ENCODE data around the gene POLR1E. TPM values are rescaled to one million over a fixed set of nuclear protein-coding genes. Genes with fewer than 3 reads are reported as not detected.

The POLR1E gene
- polyA plus RNA-seq, 3 donors, result 2.3 to 4.1 (median 2.4) TPM

- H2AFZ ChIP-seq (ENCODE audit: insufficient read depth, low read depth, low read length, poor library complexity, severe bottlenecking), result no peak overlapping the region
- H4K20me1 ChIP-seq (ENCODE audit: insufficient read depth, low read length), result no peaks in the 10 kb centered on the region
- no peak overlapping the region for H3K4me2 ChIP-seq (replicated peaks; ENCODE audit: extremely low read depth, low read length, poor library complexity, severe bottlenecking)
- no peak for TF ChIP-seq CTCF (IDR thresholded peaks at IDR 0.05)
- no peaks in the 10 kb centered on the region for H3K4me1 ChIP-seq (ENCODE audit: control insufficient read depth in 1 of 2, insufficient read depth in 2 of 2, low read length in 2 of 2)
- H3K27me3 ChIP-seq (ENCODE audit: control insufficient read depth in 2 of 2, insufficient read depth in 2 of 2, low read length in 2 of 2), result no peaks in the 10 kb centered on the region
- Mint-ChIP-seq H3K27me3 (ENCODE audit: low read depth in 3 of 3) (peaks cover 0 to 4% (median 2%) of the 10 kb centered on the region in 3 donors), H3K36me3 (peaks cover 0 to 4% of the 10 kb centered on the region in 2 donors), H3K27ac (no peak overlapping the region), H3K4me1 (no peaks in the 10 kb centered on the region), H3K9me3 (no peaks in the 10 kb centered on the region), H3K4me3 (no peak overlapping the region)
- H3K9me3 ChIP-seq (replicated peaks in 1 of 2; ENCODE audit: control insufficient read depth in 1 of 2, insufficient read depth in 1 of 2, low read length in 2 of 2), result no peaks in the 10 kb centered on the region
- no peaks in the 10 kb centered on the region for H3K36me3 ChIP-seq (replicated peaks in 1 of 2; ENCODE audit: control insufficient read depth in 1 of 2, insufficient read depth in 2 of 2, low read length in 2 of 2)
- DNase-seq, result no peak
- H3K9ac ChIP-seq (ENCODE audit: insufficient read depth, low read length, poor library complexity, severe bottlenecking), result no peak overlapping the region
- intact Hi-C loops (cut with micrococcal nuclease), result no loop called here
- H3K79me2 ChIP-seq (ENCODE audit: insufficient read depth, low read length), result no peaks in the 10 kb centered on the region
- no peak overlapping the region for H3K4me3 ChIP-seq (replicated peaks in 1 of 3; ENCODE audit: low read depth in 2 of 3, low read length in 3 of 3)
- no peak overlapping the region for H3K27ac ChIP-seq (ENCODE audit: low read depth in 1 of 2, low read length in 2 of 2)
Observed at GRCh38 chr9:37539634-37540033, 53.9 kb downstream of the POLR1E start.

GRCh38 chr9:37540634-37541033, 54.9 kb downstream of the POLR1E start:
- Histone ChIP-seq H3K27ac (ENCODE audit: low read depth in 1 of 2, low read length in 2 of 2) (no peak overlapping the region), H4K20me1 (ENCODE audit: insufficient read depth, low read length) (no peaks in the 10 kb centered on the region), H3K9me3 (replicated peaks in 1 of 2; ENCODE audit: control insufficient read depth in 1 of 2, insufficient read depth in 1 of 2, low read length in 2 of 2) (no peaks in the 10 kb centered on the region), H3K4me3 (replicated peaks in 1 of 3; ENCODE audit: low read depth in 2 of 3, low read length in 3 of 3) (no peak overlapping the region), H3K9ac (ENCODE audit: insufficient read depth, low read length, poor library complexity, severe bottlenecking) (no peak overlapping the region), H2AFZ (ENCODE audit: insufficient read depth, low read depth, low read length, poor library complexity, severe bottlenecking) (no peak overlapping the region), H3K4me2 (replicated peaks; ENCODE audit: extremely low read depth, low read length, poor library complexity, severe bottlenecking) (no peak overlapping the region), H3K36me3 (replicated peaks in 1 of 2; ENCODE audit: control insufficient read depth in 1 of 2, insufficient read depth in 2 of 2, low read length in 2 of 2) (no peaks in the 10 kb centered on the region), H3K79me2 (ENCODE audit: insufficient read depth, low read length) (no peaks in the 10 kb centered on the region), H3K4me1 (ENCODE audit: control insufficient read depth in 1 of 2, insufficient read depth in 2 of 2, low read length in 2 of 2) (no peaks in the 10 kb centered on the region), H3K27me3 (ENCODE audit: control insufficient read depth in 2 of 2, insufficient read depth in 2 of 2, low read length in 2 of 2) (no peaks in the 10 kb centered on the region)
- DNase-seq, result no peak
- Mint-ChIP-seq H3K27ac (no peak overlapping the region), H3K36me3 (peaks cover 0 to 4% of the 10 kb centered on the region in 2 donors), H3K4me3 (no peak overlapping the region), H3K9me3 (no peaks in the 10 kb centered on the region), H3K4me1 (no peaks in the 10 kb centered on the region), H3K27me3 (ENCODE audit: low read depth in 3 of 3) (peaks cover 0 to 4% (median 2%) of the 10 kb centered on the region in 3 donors)
- intact Hi-C loops (cut with micrococcal nuclease), result no loop called here
- no CpG with 5 or more reads among the region's 3 CpGs for WGBS (ENCODE audit: insufficient coverage)
- TF ChIP-seq CTCF (IDR thresholded peaks at IDR 0.05), result no peak
